Central memory CD4-positive, alpha-beta T cell (primary cell): Measurements from ENCODE around the gene CEACAM4.

ENCODE experiments used
- DNase-seq: peaks from one replicate; pipeline ENCODE4 v3.0.0; 2022

The CEACAM4 gene

GRCh38 chr19:41616792-41617621, 9.9 kb downstream of the CEACAM4 start:
- DNase-seq = no peak

- DNase-seq = no peak
Observed at GRCh38 chr19:41615207-41615606, 11.7 kb downstream of the CEACAM4 start.

GRCh38 chr19:41612483-41612882, 14.4 kb downstream of the CEACAM4 start:
- no peak for DNase-seq

GRCh38 chr19:41610789-41611188, 16.1 kb downstream of the CEACAM4 start:
- DNase-seq = no peak

- no peak for DNase-seq
Observed at GRCh38 chr19:41607668-41608067, 19.2 kb downstream of the CEACAM4 start.

GRCh38 chr19:41606215-41606837, 20.5 kb downstream of the CEACAM4 start:
- no peak for DNase-seq

- no peak for DNase-seq
Observed at GRCh38 chr19:41604831-41605230, 22.0 kb downstream of the CEACAM4 start.

- DNase-seq = no peak
Observed at GRCh38 chr19:41601771-41602170, 25.1 kb downstream of the CEACAM4 start.

- DNase-seq = no peak
Observed at GRCh38 chr19:41599175-41599966, 27.5 kb downstream of the CEACAM4 start.

GRCh38 chr19:41597600-41598041, 29.3 kb downstream of the CEACAM4 start:
- DNase-seq = peak; percentile 67

GRCh38 chr19:41595890-41596280, 31.0 kb downstream of the CEACAM4 start:
- DNase-seq = no peak

GRCh38 chr19:41595258-41595889, 31.5 kb downstream of the CEACAM4 start:
- DNase-seq = peak; percentile 72

GRCh38 chr19:41591951-41592562, 34.8 kb downstream of the CEACAM4 start:
- DNase-seq = no peak

GRCh38 chr19:41590936-41591335, 35.9 kb downstream of the CEACAM4 start:
- no peak for DNase-seq

- DNase-seq = no peak
Observed at GRCh38 chr19:41589371-41589770, 37.5 kb downstream of the CEACAM4 start.

GRCh38 chr19:41588497-41589209, 38.2 kb downstream of the CEACAM4 start:
- no peak for DNase-seq

GRCh38 chr19:41587838-41588210, 39.0 kb downstream of the CEACAM4 start:
- DNase-seq = no peak

- no peak for DNase-seq
Observed at GRCh38 chr19:41587101-41587837, 39.6 kb downstream of the CEACAM4 start.

GRCh38 chr19:41586064-41586463, 40.8 kb downstream of the CEACAM4 start:
- no peak for DNase-seq

GRCh38 chr19:41584931-41585330, 41.9 kb downstream of the CEACAM4 start:
- DNase-seq = no peak

GRCh38 chr19:41584260-41584810, 42.5 kb downstream of the CEACAM4 start:
- DNase-seq = no peak
